GM12801 (cell line): ENCODE results near the gene SYT6.

ENCODE experiments used
- CTCF ChIP-seq: IDR thresholded peaks from one replicate; pipeline ENCODE4 v1.5.1; 2011; ENCODE audit warnings: control low read depth; ENCODE audit not compliant: insufficient read length; ENCODE audit errors: extremely low read depth

The SYT6 gene

GRCh38 chr1:114130213-114130612 lies 23.5 kb downstream of the SYT6 start:
- no peak for TF ChIP-seq CTCF

GRCh38 chr1:114128293-114128692 lies 25.4 kb downstream of the SYT6 start:
- no peak for TF ChIP-seq CTCF

- no peak for TF ChIP-seq CTCF
Measured at GRCh38 chr1:114126261-114127095, 27.2 kb downstream of the SYT6 start.

GRCh38 chr1:114124644-114125043 lies 29.0 kb downstream of the SYT6 start:
- TF ChIP-seq CTCF, result no peak

- no peak for TF ChIP-seq CTCF
Measured at GRCh38 chr1:114122941-114123618, 30.6 kb downstream of the SYT6 start.

- no peak for TF ChIP-seq CTCF
Measured at GRCh38 chr1:114118351-114118990, 35.2 kb downstream of the SYT6 start.

- TF ChIP-seq CTCF, result no peak
Measured at GRCh38 chr1:114117654-114118053, 36.0 kb downstream of the SYT6 start.
